Measurements from ENCODE around the gene RTN4.
A peak's percentile ranks its signal among the peaks of the same experiment; 100 is the strongest.

The RTN4 gene

GRCh38 chr2:55033076-55033742, 17.0 kb downstream of the RTN4 start:
- no peak for FAIRE-seq

GRCh38 chr2:55031505-55031904, 18.7 kb downstream of the RTN4 start:
- FAIRE-seq, result no peak

GRCh38 chr2:55030766-55031165, 19.5 kb downstream of the RTN4 start:
- FAIRE-seq, result no peak

GRCh38 chr2:55029098-55029497, 21.2 kb downstream of the RTN4 start:
- no peak for FAIRE-seq

- FAIRE-seq, result no peak
These were observed 23.0 kb downstream of the RTN4 start for GRCh38 chr2:55027226-55027625.

GRCh38 chr2:55026202-55026601, 24.0 kb downstream of the RTN4 start:
- no peak for FAIRE-seq

- FAIRE-seq, result no peak
These were observed 24.6 kb downstream of the RTN4 start for GRCh38 chr2:55025627-55026026.

- FAIRE-seq, result no peak
These were observed 25.2 kb downstream of the RTN4 start for GRCh38 chr2:55025082-55025481.

GRCh38 chr2:55022476-55022875, 27.8 kb downstream of the RTN4 start:
- no peak for FAIRE-seq

- FAIRE-seq, result no peak
These were observed 30.6 kb downstream of the RTN4 start for GRCh38 chr2:55019526-55020258.

- FAIRE-seq, result no peak
These were observed 31.6 kb downstream of the RTN4 start for GRCh38 chr2:55018619-55019018.

GRCh38 chr2:55017880-55018279, 32.4 kb downstream of the RTN4 start:
- FAIRE-seq, result no peak

- FAIRE-seq, result no peak
These were observed 32.8 kb downstream of the RTN4 start for GRCh38 chr2:55017428-55017827.

GRCh38 chr2:55014962-55015939, 35.0 kb downstream of the RTN4 start:
- peak; percentile 90 for FAIRE-seq

- peak; percentile 79 for FAIRE-seq
These were observed 36.3 kb downstream of the RTN4 start for GRCh38 chr2:55013936-55014335.

- FAIRE-seq, result peak; percentile 55
These were observed 37.4 kb downstream of the RTN4 start for GRCh38 chr2:55012672-55013484.

GRCh38 chr2:55011831-55012671, 38.2 kb downstream of the RTN4 start:
- peak; percentile 91 for FAIRE-seq

GRCh38 chr2:55010915-55011314, 39.3 kb downstream of the RTN4 start:
- no peak for FAIRE-seq

GRCh38 chr2:55010149-55010591, 40.1 kb downstream of the RTN4 start:
- peak; percentile 97 for FAIRE-seq

GRCh38 chr2:55009277-55010060, 40.8 kb downstream of the RTN4 start:
- peak; percentile 83 for FAIRE-seq

- FAIRE-seq, result no peak
These were observed 43.9 kb downstream of the RTN4 start for GRCh38 chr2:55006306-55006705.

Data from islet of Langerhans (tissue), 1 donor.